Heart right ventricle (tissue), 16 donors: ENCODE results near the gene HSPB6. TPM values are rescaled to one million over a fixed set of nuclear protein-coding genes. Genes with fewer than 3 reads are reported as not detected.

Experiments
- ATAC-seq, 8 donors: fragments of 200-7000 bp; cut with Tn5 transposase; one replicate each; pipeline ENCODE4 v1.9.1; 2020; ENCODE audit warnings: mild to moderate bottlenecking in 8 of 8, moderate library complexity in 8 of 8, moderate number of reproducible peaks in 1 of 8
- DNase-seq, 2 donors: peaks; one replicate each; pipeline ENCODE4 v3.0.0-alpha.2; 2020
- H3K27ac ChIP-seq, 10 donors: fragments of 200-600 bp; sonication (generic) in 2 of 10; one replicate each; pipeline versions ENCODE4 v1.5.0 to v1.8.0; 2020 to 2022; ENCODE audit warnings: mild to moderate bottlenecking in 3 of 10
- H3K27me3 ChIP-seq, 7 donors: fragments of 200-600 bp; one replicate each; pipeline ENCODE4 v1.8.0; 2021 to 2022; ENCODE audit warnings: mild to moderate bottlenecking in 2 of 7
- H3K36me3 ChIP-seq, 9 donors: fragments of 200-600 bp; sonication (generic) in 1 of 9; one replicate each; pipeline versions ENCODE4 v1.5.0 to v1.8.0; 2020 to 2022; ENCODE audit warnings: mild to moderate bottlenecking in 2 of 9
- H3K4me1 ChIP-seq, 9 donors: fragments of 200-600 bp; sonication (generic) in 1 of 9; one replicate each; pipeline versions ENCODE4 v1.5.0 to v1.8.0; 2020 to 2022; ENCODE audit warnings: mild to moderate bottlenecking in 4 of 9
- H3K4me3 ChIP-seq, 10 donors: fragments of 200-600 bp; sonication (generic) in 2 of 10; one replicate each; pipeline versions ENCODE4 v1.5.0 to v1.8.0; 2020 to 2022; ENCODE audit warnings: mild to moderate bottlenecking in 7 of 10, moderate library complexity in 2 of 10
- H3K9me3 ChIP-seq, 11 donors: fragments of 200-600 bp in 10 of 11; sonication (generic) in 2 of 11; one replicate each; pipeline versions ENCODE4 v1.5.0 to v1.8.0; 2013 to 2022; ENCODE audit warnings: mild to moderate bottlenecking in 2 of 11, control low read depth in 1 of 11, moderate library complexity in 1 of 11
- CTCF ChIP-seq, 9 donors: fragments of 200-600 bp; sonication (generic) in 2 of 9; IDR thresholded peaks; one replicate each; pipeline versions ENCODE4 v1.5.0 to v1.8.0; 2021 to 2022; ENCODE audit warnings: antibody characterized with exemption in 9 of 9, mild to moderate bottlenecking in 5 of 9, moderate library complexity in 1 of 9
- WGBS, 2 donors: extraction: QIAGEN DNeasy Blood & Tissue Kit; methylation state at CpG; one replicate each; pipeline ENCODE4 v1.1.7; 2013; ENCODE audit warnings: inconsistent platforms in 1 of 2; 5-methylcytosine and 5-hydroxymethylcytosine counted together
- intact Hi-C, 10 donors: fragments of 100-400 bp; cut with DNase I; formaldehyde crosslinking; loops; one replicate each; pipeline versions ENCODE4 v1.11.1 to v1.14.2; 2022
- polyA plus RNA-seq, 2 donors: library from polyadenylated mRNA; stranded (reverse); fragments of 200-250 nt; gene quantifications; one replicate each; pipeline ENCODE4 v1.2.3, GENCODE V29; 2013
- total RNA-seq, 10 donors: library from RNA; stranded (reverse); fragmentation: NEBNext Ultra II Directional in 3 of 10; extraction: Animal tissue kit (Norgen Biotek cat#: 25700) in 3 of 10; gene quantifications; one replicate each; pipeline versions ENCODE4 v1.2.1 to v1.2.4, GENCODE V29; 2021 to 2023
- donor health status: Arrhythmogenic right ventricular cardiomyopathy.
- donor health status: ischemic (EF 13 %, LVEDD 7.1; RV severe dilation, severe dysfunction).
- donor health status: healthy with polysubstance abuse.
- donor health status: DM: no; HTN: yes; CAD: no.
- donor health status: DM: no; HTN: no; CAD: no.
- donor health status: ischemic (EF 25% LVEDD 6.9; RV normal size, moderate dysfunction).
- donor health status: ischemic (EF 25% LVEDD 5.7; RV mildly dilated, moderate dysfunction).
- donor health status: healthy.
- donor health status: DM: yes; HTN: yes; CAD: no.
- donor health status: Ischemic cardiomyopathy.
- donor health status: ischemic (EF 35%, LVEDD 5.7; RV mildly dilated, moderate dysfunction).
- donor health status: nonischemic (EF 11% LVEDD 7.7; RV severe dilation, severe dysfunction).
- donor health status: DM: yes; HTN: yes; CAD: no.
- donor health status: PGD.
- donor health status: ischemic (EF 29% LVEDD 5.4; RV normal size, mild dysfunction).
- donor health status: nonischemic (EF 23%, LVEDD 6.1; RV moderate dilation, normal function).

The HSPB6 gene
- total and polyA plus RNA-seq, 12 donors: 387 to 1,269 (median 981) TPM

DNA sequence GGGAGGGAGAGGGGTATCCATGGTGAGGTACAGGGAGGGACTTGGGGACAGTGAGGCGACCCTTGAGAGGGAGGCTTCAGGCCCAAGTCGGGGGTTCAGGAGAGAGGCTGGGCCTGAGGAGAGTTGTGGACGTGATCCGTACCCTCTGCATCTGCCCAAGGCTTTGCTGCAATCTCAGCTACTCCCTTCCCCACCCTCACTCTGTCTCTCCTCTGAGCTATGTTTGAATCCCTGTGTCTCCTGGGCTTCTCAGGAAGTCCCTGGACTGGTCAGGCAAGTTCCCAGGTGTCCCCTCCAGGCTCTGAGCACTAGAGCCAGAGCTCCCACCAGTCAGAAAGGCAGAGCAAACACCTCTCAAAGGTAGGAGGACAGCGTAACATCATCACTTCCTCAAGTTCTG, 6.7 kb downstream of the HSPB6 start:
- Histone ChIP-seq H3K4me1 (peaks cover 7 to 60% (median 37%) of the 10 kb centered on the region in 9 donors), H3K9me3 (no peaks in the 10 kb centered on the region), H3K4me3 (no peak overlapping the region), H3K27ac (no peak overlapping the region), H3K27me3 (peaks cover 0 to under 1% (median 0%) of the 10 kb centered on the region in 7 donors), H3K36me3 (peaks cover 0 to 35% (median 18%) of the 10 kb centered on the region in 9 donors)
- no peak for TF ChIP-seq CTCF (IDR thresholded peaks at IDR 0.05)
- intact Hi-C loops: loop anchor here in 1 of 10 donors (5.0 kb wide), 1 partner anchor 33 kb away; the partner anchor contains the start of gene KMT2B
- DNase-seq (no peak), ATAC-seq (no peak)
- 91 to 95% methylated on average over 5 of the region's 5 CpGs for WGBS, 2 donors

GRCh38 chr19:35748106-35749020, 8.5 kb downstream of the HSPB6 start, which contains the start of gene LIN37:
LIN37 (plus strand) TSS chr19:35748576; CDS start chr19:35748725, 149 bp downstream.
- H3K4me1 ChIP-seq: peaks cover 7 to 63% (median 44%) of the 10 kb centered on the region in 9 donors
- no peaks in the 10 kb centered on the region for H3K9me3 ChIP-seq
- peak within 1 kb of the TSS; percentile 67 to 97 (median 88) for H3K4me3 ChIP-seq
- 0 to 1% methylated on average over 45 of the region's 45 CpGs for WGBS, 2 donors
- peaks cover 0 to 29% (median 7%) of the 10 kb centered on the region in 9 donors for H3K36me3 ChIP-seq
- ATAC-seq (peak; percentile 79 to 90 (median 87)), DNase-seq (peak; percentile 98 to 99)
- peak within 1 kb of the TSS; percentile 54 to 93 (median 84) for H3K27ac ChIP-seq
- intact Hi-C loops: loop anchor here in 4 of 10 donors (1.0 to 10.0 kb wide), 4 partner anchors 9 to 186 kb away; partner anchors contain the start of genes LRFN3 (in 2 of the 4) and HSPB6 (in 1 of the 4)
- peak in 6 of 9 donors; percentile 5 to 38 (median 21) for TF ChIP-seq CTCF (IDR thresholded peaks at IDR 0.05)
- H3K27me3 ChIP-seq: no peaks in the 10 kb centered on the region

GRCh38 chr19:35746531-35746930, 10.3 kb downstream of the HSPB6 start:
- no peak for DNase-seq
- intact Hi-C loops: loop anchor here in 3 of 10 donors (5.0 to 10.0 kb wide), 2 partner anchors 186 to 188 kb away; partner anchors contain the start of gene LRFN3 (in 2 of the 3)

More at GRCh38 chr19:35746531-35746930, 10.3 kb downstream of the HSPB6 start:
- Histone ChIP-seq H3K36me3 (peaks cover 0 to 13% (median 0%) of the 10 kb centered on the region in 9 donors), H3K27me3 (no peaks in the 10 kb centered on the region), H3K9me3 (no peaks in the 10 kb centered on the region), H3K27ac (peak overlapping the region in 2 of 10 donors; percentile 97 to 100), H3K4me3 (peak overlapping the region in 5 of 10 donors; percentile 69 to 86 (median 83)), H3K4me1 (peaks cover 7 to 71% (median 44%) of the 10 kb centered on the region in 9 donors)
- TF ChIP-seq CTCF (IDR thresholded peaks at IDR 0.05): no peak
- 86 to 90% methylated on average over 5 of the region's 5 CpGs for WGBS, 2 donors
- no peak for ATAC-seq
